Neuron (in vitro differentiated cells): ENCODE data around the gene NOL4L.

Experiments
- H2AFZ ChIP-seq: one replicate; pipeline ENCODE4 v1.6.1; 2013; ENCODE audit warnings: low read depth, mild to moderate bottlenecking, inconsistent platforms, low read length, moderate library complexity
- H3K27me3 ChIP-seq: one replicate; pipeline ENCODE4 v1.6.1; 2013; ENCODE audit warnings: low read length; ENCODE audit not compliant: insufficient read depth
- H3K36me3 ChIP-seq: one replicate; pipeline ENCODE4 v1.6.1; 2013; ENCODE audit warnings: low read length; ENCODE audit not compliant: insufficient read depth
- H3K4me1 ChIP-seq: one replicate; pipeline ENCODE4 v1.6.1; 2013; ENCODE audit warnings: low read length; ENCODE audit not compliant: insufficient read depth
- H3K4me3 ChIP-seq: 2 replicates; pipeline ENCODE4 v1.5.1; 2013; ENCODE audit warnings: mild to moderate bottlenecking, low read length, moderate library complexity
- H3K9me3 ChIP-seq: one replicate; pipeline ENCODE4 v1.6.1; 2013; ENCODE audit warnings: low read length

Gene NOL4L

GRCh38 chr20:32585011-32585585 lies at the start of gene NOL4L:
NOL4L (minus strand) TSS chr20:32585333; CDS start chr20:32584890, 443 bp downstream.
- Histone ChIP-seq H3K4me3 (peak within 1 kb of the TSS; percentile 70), H3K9me3 (no peaks in the 10 kb centered on the region), H2AFZ (peak within 1 kb of the TSS; percentile 28), H3K27me3 (peaks cover 40% of the 10 kb centered on the region), H3K4me1 (peaks cover 21% of the 10 kb centered on the region), H3K36me3 (no peaks in the 10 kb centered on the region)

- peaks cover 24% of the 10 kb centered on the region for H3K27me3 ChIP-seq
- H3K36me3 ChIP-seq, result no peaks in the 10 kb centered on the region
- H3K4me3 ChIP-seq, result no peak overlapping the region
Measured at GRCh38 chr20:32634041-32634805, 49.1 kb upstream of the NOL4L start.

GRCh38 chr20:32632461-32633354 lies 47.6 kb upstream of the NOL4L start:
- Histone ChIP-seq H3K36me3 (no peaks in the 10 kb centered on the region), H3K9me3 (no peaks in the 10 kb centered on the region), H2AFZ (no peak overlapping the region), H3K4me3 (no peak overlapping the region), H3K27me3 (peaks cover 13% of the 10 kb centered on the region), H3K4me1 (peaks cover 22% of the 10 kb centered on the region)

More at GRCh38 chr20:32634041-32634805, 49.1 kb upstream of the NOL4L start:
- H3K9me3 ChIP-seq, result no peaks in the 10 kb centered on the region
- no peak overlapping the region for H2AFZ ChIP-seq
- peaks cover 18% of the 10 kb centered on the region for H3K4me1 ChIP-seq

- H2AFZ ChIP-seq, result no peak overlapping the region
- no peaks in the 10 kb centered on the region for H3K9me3 ChIP-seq
- no peaks in the 10 kb centered on the region for H3K36me3 ChIP-seq
- H3K27me3 ChIP-seq, result peaks cover 11% of the 10 kb centered on the region
- no peak overlapping the region for H3K4me3 ChIP-seq
- H3K4me1 ChIP-seq, result peaks cover 29% of the 10 kb centered on the region
Measured at GRCh38 chr20:32631933-32632460, 46.9 kb upstream of the NOL4L start.

- no peak overlapping the region for H2AFZ ChIP-seq
- H3K4me3 ChIP-seq, result no peak overlapping the region
- no peaks in the 10 kb centered on the region for H3K9me3 ChIP-seq
- H3K36me3 ChIP-seq, result no peaks in the 10 kb centered on the region
- peaks cover 27% of the 10 kb centered on the region for H3K4me1 ChIP-seq
- peaks cover 2% of the 10 kb centered on the region for H3K27me3 ChIP-seq
Measured at GRCh38 chr20:32629813-32630212, 44.7 kb upstream of the NOL4L start.

- H3K27me3 ChIP-seq, result peaks cover 2% of the 10 kb centered on the region
- H2AFZ ChIP-seq, result no peak overlapping the region
- no peak overlapping the region for H3K4me3 ChIP-seq
- no peaks in the 10 kb centered on the region for H3K9me3 ChIP-seq
- no peaks in the 10 kb centered on the region for H3K36me3 ChIP-seq
- H3K4me1 ChIP-seq, result peaks cover 23% of the 10 kb centered on the region
Measured at GRCh38 chr20:32628960-32629530, 43.9 kb upstream of the NOL4L start.

GRCh38 chr20:32626859-32627636 lies 41.9 kb upstream of the NOL4L start:
- Histone ChIP-seq H3K4me3 (no peak overlapping the region), H3K4me1 (peaks cover 17% of the 10 kb centered on the region), H3K27me3 (peaks cover 2% of the 10 kb centered on the region), H2AFZ (no peak overlapping the region), H3K9me3 (no peaks in the 10 kb centered on the region), H3K36me3 (no peaks in the 10 kb centered on the region)

GRCh38 chr20:32626407-32626806 lies 41.3 kb upstream of the NOL4L start:
- no peaks in the 10 kb centered on the region for H3K36me3 ChIP-seq
- H3K4me1 ChIP-seq, result peaks cover 12% of the 10 kb centered on the region
- H3K4me3 ChIP-seq, result no peak overlapping the region
- no peak overlapping the region for H2AFZ ChIP-seq
- no peaks in the 10 kb centered on the region for H3K9me3 ChIP-seq
- peaks cover 2% of the 10 kb centered on the region for H3K27me3 ChIP-seq

- H3K4me1 ChIP-seq, result peaks cover 12% of the 10 kb centered on the region
- no peaks in the 10 kb centered on the region for H3K9me3 ChIP-seq
- H2AFZ ChIP-seq, result no peak overlapping the region
- no peak overlapping the region for H3K4me3 ChIP-seq
- H3K27me3 ChIP-seq, result peaks cover 2% of the 10 kb centered on the region
- H3K36me3 ChIP-seq, result no peaks in the 10 kb centered on the region
Measured at GRCh38 chr20:32625996-32626395, 40.9 kb upstream of the NOL4L start.

GRCh38 chr20:32624687-32625345 lies 39.7 kb upstream of the NOL4L start:
- peaks cover 2% of the 10 kb centered on the region for H3K27me3 ChIP-seq
- no peak overlapping the region for H2AFZ ChIP-seq
- H3K4me3 ChIP-seq, result no peak overlapping the region

GRCh38 chr20:32623667-32624157 lies 38.6 kb upstream of the NOL4L start:
- Histone ChIP-seq H3K9me3 (no peaks in the 10 kb centered on the region), H3K4me3 (no peak overlapping the region), H3K36me3 (no peaks in the 10 kb centered on the region), H3K4me1 (peaks cover 12% of the 10 kb centered on the region), H3K27me3 (peaks cover 2% of the 10 kb centered on the region), H2AFZ (no peak overlapping the region)

More at GRCh38 chr20:32624687-32625345, 39.7 kb upstream of the NOL4L start:
- H3K9me3 ChIP-seq, result no peaks in the 10 kb centered on the region
- no peaks in the 10 kb centered on the region for H3K36me3 ChIP-seq
- H3K4me1 ChIP-seq, result peaks cover 12% of the 10 kb centered on the region
